GM11168 (cell line): ENCODE measurements around the gene CTNND2.

Experiments
- in situ Hi-C: fragments of 300-500 bp; cut with MboI; formaldehyde crosslinking; loops from one replicate; pipeline ENCODE4 v1.12.0; 2022; ENCODE audit warnings: low sequenced_read_pairs; ENCODE audit not compliant: unreplicated experiment

CTNND2 gene

DNA sequence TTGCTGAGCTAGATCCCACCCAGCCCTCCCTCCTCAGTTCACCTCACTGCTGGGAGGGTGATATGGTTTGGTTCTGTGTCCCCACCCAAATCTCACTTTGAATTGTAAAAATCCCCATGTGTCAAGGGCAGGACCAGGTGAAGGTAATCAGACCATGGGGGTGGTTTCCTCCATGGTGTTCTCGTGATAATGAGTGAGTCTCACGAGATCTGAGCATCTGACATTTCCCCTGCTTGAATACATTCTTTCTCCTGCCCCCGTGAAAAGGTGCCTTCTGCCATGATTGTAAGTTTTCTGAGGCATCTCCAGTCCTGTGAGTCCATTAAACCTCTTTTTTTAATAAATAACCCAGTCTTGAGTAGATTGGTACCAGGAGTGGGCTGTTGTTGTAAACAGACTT lies 673.4 kb downstream of the CTNND2 start:
- in situ Hi-C loops: no loop called here

DNA sequence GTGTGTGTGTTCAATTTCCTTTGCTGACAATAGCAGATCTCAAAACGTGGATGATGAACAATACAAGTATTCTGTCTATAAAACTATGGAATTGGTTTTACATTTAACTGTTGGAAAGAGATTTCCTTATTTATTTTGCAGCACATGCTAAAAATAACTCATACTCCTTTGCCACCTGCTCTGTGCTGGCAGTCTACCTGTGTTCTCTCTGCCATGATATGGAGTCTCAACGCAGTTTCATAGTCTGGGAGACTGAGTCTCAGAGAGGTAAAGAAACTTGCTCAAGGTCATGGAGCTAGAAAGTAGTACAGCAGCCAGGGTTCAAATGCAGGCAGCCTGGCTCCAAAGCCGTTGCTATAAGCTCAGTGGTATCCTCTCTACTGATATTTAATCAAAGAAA lies 677.2 kb downstream of the CTNND2 start:
- in situ Hi-C loops: no loop called here

DNA sequence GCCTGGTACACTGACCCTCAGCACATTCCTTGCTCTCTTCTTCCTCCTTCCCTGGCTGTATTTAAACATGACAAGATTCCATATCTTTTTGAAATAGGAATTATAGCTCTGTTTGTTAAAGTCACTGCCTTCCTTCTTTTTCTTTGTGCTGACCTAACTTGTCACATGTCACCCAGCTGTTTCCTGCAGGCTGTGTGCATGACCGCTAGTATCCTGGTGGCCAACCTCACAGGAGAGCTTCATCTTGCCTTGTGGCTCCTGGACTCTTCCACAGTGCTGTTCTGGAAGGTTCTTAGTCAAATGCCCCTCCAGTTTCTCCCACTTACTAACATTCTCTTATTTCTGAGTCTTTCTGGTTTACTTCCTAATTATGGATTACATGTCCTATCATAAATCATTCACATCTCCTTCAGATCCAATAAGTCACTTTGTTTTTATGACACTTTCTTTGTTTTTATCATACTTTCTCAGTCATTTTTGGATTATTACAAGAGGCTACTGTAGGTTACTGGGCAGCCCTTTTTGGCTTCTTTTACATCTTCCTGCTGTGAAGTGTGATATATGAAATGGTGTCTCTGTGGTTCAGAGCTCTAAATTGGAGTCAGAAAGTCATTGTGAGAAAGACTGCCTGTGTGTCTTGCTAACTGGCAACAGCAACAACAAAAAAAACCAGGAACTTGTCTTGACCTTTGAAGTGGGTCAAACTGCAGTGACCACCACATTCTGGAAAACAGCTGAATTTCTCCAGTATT lies 679.6 kb downstream of the CTNND2 start:
- in situ Hi-C loops: no loop called here

DNA sequence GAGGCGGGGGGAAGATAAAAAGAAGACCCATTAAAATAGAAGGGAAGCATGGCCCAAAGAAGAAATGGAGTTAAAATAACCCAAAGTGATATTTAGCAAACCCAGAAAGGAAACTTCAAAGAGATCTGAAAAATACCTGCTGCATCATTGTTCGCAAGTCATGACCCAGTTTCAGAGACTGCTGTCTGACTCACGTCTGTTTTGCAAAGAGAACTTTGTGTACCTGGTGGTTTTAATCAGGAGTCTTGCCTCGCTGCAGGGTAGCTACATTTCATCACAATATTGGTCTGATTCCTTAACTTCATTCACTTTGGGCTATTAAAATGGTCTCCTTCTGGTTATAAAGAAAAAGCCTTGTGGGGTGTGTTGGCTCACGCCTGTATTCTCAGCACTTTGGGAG lies 682.1 kb downstream of the CTNND2 start:
- in situ Hi-C loops: no loop called here

DNA sequence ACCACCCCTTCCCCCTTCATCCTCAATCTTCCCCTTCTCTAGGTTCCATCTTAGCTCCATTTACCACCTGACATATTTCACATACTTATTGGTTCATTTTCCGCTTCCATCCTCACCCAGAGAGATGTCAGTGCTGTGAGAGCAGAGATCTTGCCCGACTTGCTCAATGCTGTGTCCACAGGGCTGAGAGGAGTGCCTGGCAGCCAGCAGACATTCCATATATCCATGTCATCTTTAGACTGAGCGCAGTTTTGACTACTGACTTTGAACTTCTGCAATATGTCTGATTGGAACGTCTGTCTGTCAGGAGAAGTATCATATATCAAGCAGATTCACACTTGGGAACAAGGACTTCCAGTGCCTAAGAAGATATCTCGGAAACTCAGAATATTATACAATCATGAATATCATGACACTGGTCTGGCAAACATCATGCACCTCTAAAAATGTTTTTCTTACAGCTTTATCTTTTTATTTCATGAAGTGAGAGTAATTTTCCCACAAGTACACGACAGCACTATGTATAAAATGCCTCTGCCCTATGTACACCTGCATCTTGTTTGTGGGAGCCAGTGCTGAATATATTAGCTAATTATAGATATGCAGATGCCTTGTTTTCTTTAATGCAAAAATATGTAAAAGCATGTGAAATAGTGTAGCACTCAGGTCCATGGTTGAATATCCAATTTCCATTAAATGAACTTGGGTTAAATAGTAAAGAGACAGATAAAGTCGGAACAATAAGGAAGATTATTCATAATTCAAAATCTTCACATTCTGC lies 689.2 kb downstream of the CTNND2 start:
- in situ Hi-C loops: no loop called here

DNA sequence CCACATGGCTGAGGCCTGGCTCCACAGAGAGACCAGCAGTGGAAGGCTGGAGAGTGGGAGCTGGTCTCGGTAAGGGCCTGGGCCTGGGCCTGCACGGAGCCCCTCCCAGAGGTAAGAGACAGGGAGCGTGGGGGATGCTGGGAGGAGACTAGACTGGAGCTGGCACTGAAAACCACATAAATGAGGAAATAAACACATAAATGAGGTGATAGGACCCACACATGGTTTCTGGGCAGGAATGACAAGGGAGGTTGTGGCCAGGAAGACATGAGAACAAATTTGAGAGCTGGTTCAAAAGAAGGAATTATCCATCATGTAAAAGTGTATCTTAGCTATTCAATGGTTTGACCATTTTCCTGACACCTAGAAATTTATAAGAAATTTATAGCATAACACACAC lies 691.5 kb downstream of the CTNND2 start:
- in situ Hi-C loops: no loop called here

DNA sequence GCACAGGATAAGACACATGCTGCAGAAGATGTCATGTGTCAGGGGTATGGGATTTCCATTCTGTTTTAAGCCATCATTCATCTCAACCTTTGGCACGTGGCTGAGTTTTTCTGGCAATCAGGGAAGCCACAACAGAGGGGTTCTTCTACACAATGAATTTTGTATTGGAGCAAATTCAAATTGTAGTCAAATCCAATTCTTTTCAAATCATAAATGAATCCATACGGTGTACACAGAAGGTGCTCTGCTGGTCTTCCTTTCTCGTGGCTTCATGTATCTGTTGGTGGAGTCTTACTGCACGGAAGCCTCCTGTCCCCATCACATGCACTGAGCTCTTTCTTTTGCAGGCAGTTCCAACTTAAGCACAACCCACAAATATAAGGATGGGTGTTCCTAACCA lies 706.5 kb downstream of the CTNND2 start:
- in situ Hi-C loops: no loop called here

DNA sequence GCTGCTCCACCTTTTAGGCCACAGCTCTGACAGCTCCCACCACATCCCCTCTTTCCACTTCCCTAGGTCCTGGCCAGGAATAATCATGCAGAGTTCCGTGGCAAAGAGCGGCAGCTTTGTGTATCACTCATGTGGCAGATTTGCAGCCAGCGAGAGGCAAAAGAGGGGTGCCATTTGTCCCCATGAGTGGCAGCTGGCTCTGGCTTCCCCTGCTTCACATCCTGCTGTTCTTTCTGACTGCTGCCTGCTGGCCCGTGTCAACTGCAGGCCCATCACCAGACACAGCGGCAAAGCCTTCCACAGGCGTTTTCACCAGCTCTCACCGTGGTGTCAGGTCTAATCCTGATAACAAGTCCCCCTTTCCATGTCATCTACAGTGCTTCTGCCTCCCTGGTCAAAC lies 712.6 kb downstream of the CTNND2 start:
- in situ Hi-C loops: no loop called here

DNA sequence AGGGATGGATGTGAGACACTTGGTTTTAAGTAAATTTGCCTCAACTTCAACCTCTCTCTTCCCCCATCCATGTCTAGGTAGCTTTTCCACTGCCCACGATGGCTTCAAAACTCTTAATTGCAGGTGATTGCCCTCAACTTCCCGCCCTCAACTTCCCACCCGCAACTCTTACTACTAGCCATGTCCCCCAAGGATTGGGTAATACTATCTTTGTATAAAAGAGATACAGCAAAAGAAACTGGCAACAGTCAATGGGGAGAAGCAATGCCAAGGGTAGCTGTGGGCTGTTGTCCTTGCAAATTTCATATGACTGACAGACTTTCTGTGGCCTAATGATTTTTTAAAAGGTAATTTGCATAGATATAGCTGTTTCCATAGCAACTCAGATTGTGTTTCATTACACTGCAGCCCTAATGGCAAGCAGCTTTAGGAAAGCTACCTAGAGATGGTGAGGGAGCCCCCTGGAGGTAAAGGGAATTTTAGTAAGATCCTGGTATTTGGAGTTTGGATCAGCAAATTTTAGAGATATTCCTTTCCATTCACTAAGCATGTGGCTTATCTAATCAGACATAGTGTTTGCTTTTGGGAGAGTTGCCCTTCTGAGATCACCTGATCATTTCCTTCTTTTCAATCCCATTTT lies 721.7 kb downstream of the CTNND2 start:
- in situ Hi-C loops: no loop called here

DNA sequence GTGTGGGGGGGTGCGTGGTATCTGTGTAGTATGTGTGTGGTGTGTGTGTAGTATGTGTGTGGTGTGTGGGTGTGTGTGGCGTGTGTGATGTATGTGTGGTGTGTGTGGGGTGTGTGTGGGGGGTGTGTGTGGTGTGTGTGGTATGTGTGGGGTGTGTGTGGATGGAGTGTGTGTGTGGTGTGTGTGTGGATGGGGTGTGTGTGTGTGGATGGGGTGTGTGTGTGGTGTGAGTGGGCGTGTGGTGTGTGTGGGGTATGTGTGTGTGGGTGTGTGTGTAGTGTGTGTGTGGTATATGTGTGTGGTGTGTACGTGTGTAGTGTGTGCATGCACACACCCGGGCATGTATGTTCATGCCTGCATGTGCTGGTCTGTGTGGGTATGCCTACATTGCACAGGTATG lies 722.3 kb downstream of the CTNND2 start:
- in situ Hi-C loops: no loop called here

DNA sequence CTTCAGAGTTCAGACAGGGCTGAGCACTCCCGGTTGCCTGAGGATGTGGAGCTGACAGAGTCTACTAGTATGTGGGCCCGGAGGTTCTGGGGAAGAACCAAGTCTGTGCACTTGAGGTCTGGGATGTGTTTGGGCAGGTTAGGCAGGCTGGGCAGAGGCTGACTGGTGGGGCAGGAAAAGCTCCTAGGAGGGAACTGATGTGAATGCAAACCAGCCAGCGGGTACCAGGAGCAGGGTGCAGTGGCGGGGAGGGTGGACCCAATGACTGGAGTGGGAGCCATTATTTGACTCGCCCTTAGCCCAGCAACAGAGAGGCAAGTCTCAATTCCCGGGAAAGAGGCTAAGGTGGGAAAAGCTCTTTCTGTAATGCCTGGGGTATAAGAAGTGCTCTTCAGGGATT lies 723.4 kb downstream of the CTNND2 start:
- in situ Hi-C loops: no loop called here

DNA sequence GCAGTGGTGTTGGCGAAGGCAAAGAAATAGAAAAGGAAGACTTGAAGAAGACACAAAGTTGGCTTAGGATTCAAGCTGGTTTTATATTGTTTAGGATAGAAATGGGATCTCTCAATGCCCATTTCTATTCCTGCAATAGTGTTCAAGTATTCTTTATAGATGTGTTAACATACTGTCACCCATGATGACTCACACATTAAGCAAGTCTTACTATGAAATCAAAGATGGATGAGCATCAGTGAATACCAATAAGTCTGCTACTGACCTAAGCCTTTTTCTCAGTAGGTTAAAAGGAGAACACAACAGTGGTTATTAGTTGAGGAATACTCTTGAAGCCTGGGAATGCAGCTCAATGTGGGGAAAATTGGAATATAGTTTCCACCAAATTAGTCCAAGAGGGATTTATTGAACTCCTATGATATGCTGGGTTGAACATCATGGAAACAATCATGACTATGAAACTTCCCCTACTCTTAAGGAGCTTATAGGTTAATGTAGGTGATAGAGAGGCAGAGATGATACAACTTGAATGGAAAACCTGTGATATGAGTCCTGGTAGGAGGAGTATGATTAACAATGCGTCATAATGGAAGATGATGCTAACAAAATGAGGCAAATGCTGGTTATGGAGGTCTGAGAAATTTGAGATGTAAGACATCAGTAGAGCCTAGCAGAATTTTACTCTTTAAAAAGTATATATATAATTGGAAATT lies 726.1 kb downstream of the CTNND2 start:
- in situ Hi-C loops: no loop called here

DNA sequence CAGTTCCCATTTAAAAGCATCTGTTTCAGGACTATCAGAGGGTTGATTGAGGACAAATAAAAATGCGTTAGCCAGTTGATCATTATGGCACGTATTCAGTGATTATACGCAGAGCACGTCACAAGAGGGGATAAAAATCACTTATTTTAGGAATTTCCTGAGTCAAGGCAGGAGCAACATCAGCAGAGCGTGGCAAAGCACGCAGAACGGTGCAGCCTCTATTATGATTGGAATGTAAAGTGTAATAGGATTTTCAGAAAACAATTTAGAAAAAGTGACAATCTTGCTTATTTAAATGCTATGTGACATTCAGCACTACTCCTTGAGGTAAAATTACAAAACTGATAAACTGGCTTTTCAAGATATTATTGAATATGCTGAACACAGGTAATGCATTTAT lies 729.7 kb downstream of the CTNND2 start:
- in situ Hi-C loops: no loop called here

DNA sequence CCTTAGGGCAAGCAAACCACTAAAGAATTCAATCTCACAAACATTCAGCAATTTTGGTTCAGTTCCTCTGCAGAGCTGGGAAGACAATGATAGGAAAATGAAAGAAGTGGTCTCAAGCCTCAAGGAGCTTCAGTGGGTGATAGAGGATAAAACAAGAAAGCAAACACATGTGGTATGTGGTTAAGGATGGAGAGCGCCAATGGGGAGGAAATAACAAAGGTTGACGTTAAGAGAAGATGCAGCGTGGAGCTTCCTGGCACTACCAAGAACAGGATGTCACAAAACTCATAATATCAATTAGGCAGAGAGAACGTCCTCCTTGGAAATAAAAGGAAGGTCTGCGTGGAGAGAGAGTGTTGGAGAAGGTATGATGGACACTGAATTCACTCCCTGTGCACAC lies 731.8 kb downstream of the CTNND2 start:
- in situ Hi-C loops: no loop called here

DNA sequence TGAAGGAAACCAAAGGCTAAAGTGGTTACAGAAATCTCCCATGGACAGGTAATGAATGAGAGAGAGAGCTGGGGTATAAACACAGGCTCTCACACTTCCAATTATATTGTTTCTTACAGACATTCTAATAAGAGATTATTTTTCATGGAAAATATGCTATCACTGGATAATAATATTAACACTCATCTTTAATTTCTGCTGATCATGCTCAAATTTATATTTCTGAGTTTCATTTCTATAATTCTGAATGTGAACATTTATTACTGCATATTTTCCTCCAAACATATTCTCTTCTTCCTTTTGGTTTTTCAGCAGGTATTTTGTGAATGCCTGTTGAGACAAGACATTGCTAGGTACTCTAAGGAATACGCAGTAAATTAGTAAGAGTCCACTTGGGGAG lies 733.0 kb downstream of the CTNND2 start:
- in situ Hi-C loops: no loop called here

DNA sequence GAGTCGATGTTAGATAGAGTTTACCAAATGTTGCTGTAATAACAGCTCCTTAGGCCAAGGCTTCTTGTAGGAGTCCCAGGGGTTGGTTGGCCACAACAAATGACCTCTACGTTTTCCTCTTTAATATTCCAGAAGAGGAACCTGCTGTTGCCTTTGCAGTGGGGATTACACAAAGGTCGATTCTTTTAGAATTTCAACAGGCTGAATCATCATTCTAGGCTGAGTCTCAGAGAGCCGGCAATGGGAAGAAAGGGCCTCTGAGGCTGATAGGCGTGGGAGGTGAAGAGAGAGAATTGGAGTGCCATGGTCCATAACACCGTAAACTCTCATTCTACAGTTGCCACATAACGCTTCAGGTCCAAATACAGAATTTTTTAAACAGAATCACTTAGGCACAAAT lies 737.3 kb downstream of the CTNND2 start:
- in situ Hi-C loops: no loop called here

DNA sequence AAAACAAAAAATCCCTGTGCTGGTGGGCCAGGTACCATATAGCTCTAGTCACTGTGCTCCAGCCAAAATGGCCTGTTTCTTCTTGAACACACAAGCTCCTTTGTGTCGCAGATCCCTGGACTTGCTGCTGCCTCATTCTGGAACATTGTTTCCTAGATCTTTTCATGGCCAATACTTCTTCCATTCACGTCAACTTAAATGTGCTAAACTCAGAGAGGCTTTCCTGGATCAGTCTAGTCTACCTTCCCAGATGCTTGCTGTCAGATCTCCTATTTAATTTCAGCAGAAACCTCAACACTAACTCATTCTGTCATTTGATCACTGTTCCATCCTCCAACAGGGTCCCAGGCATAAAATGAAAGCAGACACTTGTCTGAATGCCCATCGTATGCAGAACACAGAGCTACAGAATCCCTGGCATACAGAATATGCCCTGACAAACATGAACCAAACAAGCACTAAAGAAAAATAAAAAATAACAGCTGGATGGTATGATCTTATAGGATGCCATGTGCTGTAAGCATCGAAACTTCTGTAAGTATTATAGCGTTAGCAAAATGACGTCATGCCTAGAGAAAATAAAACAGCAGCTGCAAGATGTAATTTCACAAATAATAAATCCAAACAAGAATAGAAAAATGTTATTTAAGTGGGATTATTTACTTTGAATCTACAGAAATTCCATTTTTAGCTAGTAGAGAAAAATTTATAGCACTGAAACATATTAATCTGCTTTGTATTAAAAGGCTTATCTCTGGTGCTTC lies 739.5 kb downstream of the CTNND2 start:
- in situ Hi-C loops: no loop called here

DNA sequence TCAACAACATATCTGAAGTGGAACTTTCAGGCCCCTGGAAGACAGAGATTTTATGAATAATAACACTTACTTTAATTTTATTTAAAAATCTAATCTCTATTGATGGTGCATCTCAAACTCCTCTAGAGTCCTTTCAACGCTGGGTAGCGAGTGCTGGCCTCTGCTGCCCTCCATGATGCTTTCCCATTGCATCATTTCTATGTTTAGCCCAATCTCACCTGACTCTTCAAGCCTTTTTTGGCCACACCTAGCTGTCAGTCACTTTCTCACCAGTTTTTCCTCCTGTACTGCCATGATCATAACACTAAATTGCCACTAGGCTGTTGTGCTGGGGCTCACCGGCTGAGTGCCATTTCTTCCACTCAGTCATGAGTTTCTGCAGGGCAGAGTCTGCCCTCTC lies 747.1 kb downstream of the CTNND2 start:
- in situ Hi-C loops: no loop called here

DNA sequence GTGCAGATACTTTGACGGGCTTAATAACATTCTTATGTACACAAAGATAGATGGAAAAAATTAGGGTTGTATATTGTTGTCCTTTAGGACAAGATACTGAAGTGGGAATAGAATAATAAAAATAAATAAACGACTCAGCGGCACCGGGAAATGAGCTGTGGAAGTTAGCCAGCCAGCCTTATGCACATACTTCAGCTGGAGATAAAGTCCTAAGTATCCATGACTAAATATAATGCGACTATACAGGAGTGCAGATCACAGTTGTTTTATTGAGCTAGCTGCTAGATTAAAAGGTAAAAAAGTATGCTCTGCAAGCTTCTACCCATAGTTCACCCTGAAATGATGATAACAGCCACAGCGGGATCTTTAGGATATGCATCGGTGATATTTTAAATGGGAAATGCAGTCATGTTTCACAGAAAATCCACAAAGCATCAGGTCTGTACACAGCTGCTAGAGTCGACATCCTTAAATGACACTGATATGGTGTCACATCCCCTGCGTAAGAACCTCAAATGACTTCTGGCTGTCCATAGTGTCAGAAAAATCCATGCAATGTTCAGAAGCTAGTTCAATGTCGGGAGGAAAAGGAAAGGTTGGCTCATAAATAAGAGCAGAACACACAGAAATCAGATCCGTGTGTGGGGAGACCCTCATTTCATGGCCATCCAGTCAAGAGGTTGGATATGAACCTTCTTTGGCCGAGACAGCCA lies 750.4 kb downstream of the CTNND2 start:
- in situ Hi-C loops: no loop called here
